Uterine smooth muscle cell (primary cell): ENCODE data around the gene VASP. TPM values are rescaled to one million over a fixed set of nuclear protein-coding genes. Genes with fewer than 3 reads are reported as not detected.

Experiments used
- total RNA-seq: library from RNA; depleted of rRNA; stranded (reverse); fragments of >200 nt; gene quantifications from 2 replicates; pipeline ENCODE4 v1.2.3, GENCODE V29; 2014

The VASP gene
- total RNA-seq = 79.4 and 119 TPM in 2 replicates

DNA sequence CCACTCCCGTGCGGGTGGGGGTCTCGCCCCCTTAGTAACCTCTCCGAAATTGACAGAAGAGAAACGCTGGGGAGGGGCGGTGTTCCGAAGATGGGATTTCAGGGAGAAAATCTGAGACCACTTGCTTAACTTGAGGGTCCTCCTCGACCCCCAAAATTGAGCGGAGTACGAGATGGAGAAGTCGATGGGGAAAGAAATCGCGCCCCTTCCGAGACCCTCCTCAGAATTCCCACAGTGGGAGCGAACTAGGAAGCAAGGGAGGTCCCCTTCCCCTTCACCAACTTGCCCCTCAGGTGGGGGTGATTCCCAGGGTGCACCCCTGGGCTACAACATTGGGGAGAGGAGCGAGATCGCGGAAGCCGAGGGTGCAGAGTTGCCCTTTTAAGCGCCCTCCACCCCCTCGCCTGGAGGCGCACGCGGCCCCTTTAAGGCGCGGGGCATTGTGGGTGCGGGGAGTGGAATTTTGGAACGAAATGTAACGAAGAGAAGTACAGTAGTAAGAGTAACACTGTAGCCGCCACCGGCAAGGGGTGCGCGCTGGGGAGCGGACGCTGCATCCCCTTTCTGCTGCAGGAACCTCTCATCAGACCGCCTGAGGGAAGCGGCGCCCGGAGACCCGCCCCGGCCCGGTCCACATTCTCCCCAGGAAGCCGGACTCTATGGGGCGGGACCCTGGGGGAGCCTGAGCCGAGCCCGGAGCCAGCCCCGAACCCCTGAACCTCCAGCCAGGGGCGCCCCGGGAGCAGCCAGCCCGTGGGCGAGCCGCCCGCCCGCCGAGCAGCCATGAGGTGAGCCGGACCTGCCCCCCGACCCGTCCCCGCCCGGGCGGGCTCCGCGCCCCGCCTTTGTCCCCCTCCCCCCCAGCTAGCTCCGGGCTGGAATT is at the start of gene VASP:
Gene VASP (plus strand): TSS at position 491 of the 883 bp plus-strand sequence. CDS start 293 bp downstream, at position 784.

DNA sequence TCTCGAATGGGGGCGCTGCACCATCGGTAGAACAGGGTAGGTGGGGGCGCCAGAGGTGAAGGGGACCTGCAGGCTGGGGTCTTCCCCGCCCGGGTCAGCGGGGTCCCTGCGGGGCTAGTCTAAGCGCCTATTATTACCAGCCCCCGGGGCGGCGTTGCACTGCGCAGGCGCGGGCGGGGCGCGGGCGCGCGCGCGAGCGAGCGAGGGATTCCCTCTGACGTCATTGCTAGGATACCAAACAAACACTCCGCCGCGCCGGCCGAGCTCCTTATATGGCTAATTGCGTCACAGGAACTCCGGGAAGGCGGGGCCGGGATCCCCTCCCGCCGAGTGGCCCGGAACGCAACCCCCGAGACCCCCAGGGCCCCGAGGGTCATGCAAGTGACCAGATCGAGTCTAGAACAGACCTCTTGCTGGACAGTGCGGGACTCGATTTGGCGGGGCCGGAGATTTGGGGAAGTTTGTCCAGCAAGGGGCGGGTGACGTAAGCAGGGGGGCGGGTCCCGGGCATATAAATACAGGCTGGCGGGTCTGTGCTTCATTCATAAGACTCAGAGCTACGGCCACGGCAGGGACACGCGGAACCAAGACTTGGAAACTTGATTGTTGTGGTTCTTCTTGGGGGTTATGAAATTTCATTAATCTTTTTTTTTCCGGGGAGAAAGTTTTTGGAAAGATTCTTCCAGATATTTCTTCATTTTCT is 39.7 kb upstream of the VASP start, which contains the start of gene FOSB:
Gene FOSB (plus strand): TSS at position 541 of the 703 bp plus-strand sequence. CDS start 591 bp downstream, outside the sequence.

DNA sequence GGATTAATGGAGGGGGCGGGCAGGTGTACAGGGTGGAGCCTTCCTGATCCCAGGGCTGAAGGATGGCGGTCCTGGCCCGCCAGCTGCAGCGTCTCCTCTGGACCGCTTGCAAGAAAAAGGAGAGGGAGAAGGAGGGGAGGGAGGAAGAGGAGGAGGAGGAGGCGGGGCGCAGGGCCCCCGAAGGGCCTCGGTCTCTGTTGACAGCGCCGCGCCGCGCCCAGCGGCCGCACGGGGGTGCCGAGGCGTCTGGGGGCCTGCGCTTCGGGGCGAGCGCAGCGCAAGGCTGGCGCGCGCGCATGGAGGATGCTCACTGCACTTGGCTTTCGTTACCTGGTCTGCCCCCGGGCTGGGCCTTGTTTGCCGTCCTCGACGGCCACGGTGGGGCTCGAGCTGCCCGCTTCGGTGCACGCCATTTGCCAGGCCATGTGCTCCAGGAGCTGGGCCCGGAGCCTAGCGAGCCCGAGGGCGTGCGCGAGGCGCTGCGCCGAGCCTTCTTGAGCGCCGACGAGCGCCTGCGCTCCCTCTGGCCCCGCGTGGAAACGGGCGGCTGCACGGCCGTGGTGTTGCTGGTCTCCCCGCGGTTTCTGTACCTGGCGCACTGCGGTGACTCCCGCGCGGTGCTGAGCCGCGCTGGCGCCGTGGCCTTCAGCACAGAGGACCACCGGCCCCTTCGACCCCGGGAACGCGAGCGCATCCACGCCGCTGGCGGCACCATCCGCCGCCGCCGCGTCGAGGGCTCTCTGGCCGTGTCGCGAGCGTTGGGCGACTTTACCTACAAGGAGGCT is 8.7 kb upstream of the VASP start, which contains the start of gene PPM1N:
Gene PPM1N (plus strand): TSS at position 33 of the 785 bp plus-strand sequence. CDS start 30 bp downstream, at position 63.

Other genes with a start within 250 kb of the VASP start
- gene CKM, start 184.6 kb upstream of the VASP start, total RNA-seq = 0.12 TPM in 1 of 2 replicates, not detected in the other
- gene KLC3, start 166.7 kb upstream of the VASP start, total RNA-seq = 0.66 TPM in 1 of 2 replicates, not detected in the other
- gene ERCC2, start 136.9 kb upstream of the VASP start, total RNA-seq = 22.0 and 28.0 TPM in 2 replicates
- 3.3 and 7.2 TPM in 2 replicates for gene PPP1R13L, start 102.4 kb upstream of the VASP start, total RNA-seq
- gene POLR1G, start 100.8 kb upstream of the VASP start, total RNA-seq = 8.6 and 13.6 TPM in 2 replicates
- gene ERCC1, start 83.6 kb upstream of the VASP start, total RNA-seq = 97.2 and 128 TPM in 2 replicates
- gene FOSB, start 39.5 kb upstream of the VASP start, total RNA-seq = 0.44 and 0.62 TPM in 2 replicates
- 6.1 and 8.1 TPM in 2 replicates for gene RTN2, start 10.4 kb upstream of the VASP start, total RNA-seq
- gene PPM1N, start 9.0 kb upstream of the VASP start, total RNA-seq = 2.3 and 2.7 TPM in 2 replicates
- 5.2 and 6.0 TPM in 2 replicates for gene OPA3, start 77.3 kb downstream of the VASP start, total RNA-seq
- 0.11 and 0.12 TPM in 2 replicates for gene GPR4, start 94.7 kb downstream of the VASP start, total RNA-seq
- gene EML2, start 131.9 kb downstream of the VASP start, total RNA-seq = 48.3 and 65.2 TPM in 2 replicates
- under 0.01 TPM in 1 of 2 replicates, not detected in the other for gene GIPR, start 160.7 kb downstream of the VASP start, total RNA-seq
- gene SNRPD2, start 184.5 kb downstream of the VASP start, total RNA-seq = 360 and 424 TPM in 2 replicates
- 15.6 and 24.7 TPM in 2 replicates for gene QPCTL, start 185.2 kb downstream of the VASP start, total RNA-seq
- 4.4 and 5.6 TPM in 2 replicates for gene FBXO46, start 223.4 kb downstream of the VASP start, total RNA-seq
- not detected in 2 replicates for gene MEIOSIN, start 226.0 kb downstream of the VASP start, total RNA-seq